SW480 (cell line): ENCODE data around the gene STARD13.

Experiments
- DNase-seq: peaks from one replicate; pipeline ENCODE4 v3.0.0-alpha.2; 2016; ENCODE audit warnings: low spot score

The STARD13 gene

DNA sequence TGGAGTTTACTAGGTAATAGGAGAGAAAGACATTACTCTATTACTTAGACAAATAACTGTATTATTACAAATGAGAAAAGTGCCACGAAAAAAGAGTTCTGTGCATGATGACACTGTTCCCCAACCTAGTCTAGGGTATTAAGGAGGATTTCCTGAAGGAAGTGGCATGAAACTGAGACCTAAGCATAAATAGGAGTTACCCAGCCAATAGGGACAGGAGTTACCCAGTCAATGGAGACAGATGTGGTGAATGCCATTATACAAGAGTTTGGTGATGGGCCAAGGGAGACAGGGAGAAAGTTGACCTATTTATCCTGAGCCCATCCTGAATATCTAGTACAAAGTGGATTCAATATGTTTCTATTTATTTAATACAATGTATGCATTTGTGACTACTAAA, 203.9 kb downstream of the STARD13 start:
- DNase-seq = no peak

DNA sequence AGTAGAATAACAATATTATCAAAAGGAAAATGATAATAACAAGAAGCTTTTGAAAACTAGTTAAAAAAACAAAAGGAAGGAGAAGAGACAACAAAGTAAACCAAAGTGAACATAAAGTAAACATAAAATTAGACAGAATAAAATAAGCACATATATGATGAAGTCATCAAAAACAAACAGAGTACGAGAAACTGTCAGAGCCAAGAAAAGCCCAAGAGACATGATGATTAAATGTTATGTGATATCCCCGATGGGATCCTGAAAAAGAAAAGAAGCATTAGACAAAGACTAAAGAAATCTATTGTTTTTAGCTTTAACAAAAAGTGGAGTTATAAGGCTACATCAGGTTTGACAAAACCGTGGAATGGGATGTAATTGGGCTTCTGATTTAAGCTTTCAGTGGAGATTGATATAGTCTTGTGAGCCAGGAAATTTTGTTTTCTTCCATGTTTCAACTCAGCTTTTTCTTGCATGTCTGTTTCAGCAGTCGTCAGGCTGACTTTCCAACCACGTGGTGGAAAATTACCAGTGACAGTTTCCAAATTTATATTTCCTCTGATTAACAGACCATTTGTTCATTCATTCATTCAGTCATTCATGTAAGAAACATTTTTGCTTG, 204.5 kb downstream of the STARD13 start:
- DNase-seq = no peak

DNA sequence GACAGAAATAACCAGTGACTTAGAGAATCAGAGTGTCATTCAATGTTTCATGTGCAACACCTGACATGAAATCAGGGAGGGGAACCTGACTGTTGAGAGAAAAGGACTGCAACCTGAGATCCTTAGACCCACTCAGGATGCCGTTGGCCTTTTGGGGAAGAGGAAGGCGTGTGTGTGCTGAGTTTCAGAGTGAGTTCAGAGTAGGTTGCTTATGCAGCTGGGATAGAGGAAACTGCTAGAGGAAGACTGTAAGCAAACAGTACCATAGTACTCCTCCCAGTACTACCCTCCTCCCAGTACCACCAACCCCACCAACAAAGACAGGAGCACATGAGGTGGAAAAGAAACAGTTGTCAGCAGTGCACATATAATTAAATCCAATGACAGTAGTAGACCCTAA, 205.6 kb downstream of the STARD13 start:
- DNase-seq = no peak

DNA sequence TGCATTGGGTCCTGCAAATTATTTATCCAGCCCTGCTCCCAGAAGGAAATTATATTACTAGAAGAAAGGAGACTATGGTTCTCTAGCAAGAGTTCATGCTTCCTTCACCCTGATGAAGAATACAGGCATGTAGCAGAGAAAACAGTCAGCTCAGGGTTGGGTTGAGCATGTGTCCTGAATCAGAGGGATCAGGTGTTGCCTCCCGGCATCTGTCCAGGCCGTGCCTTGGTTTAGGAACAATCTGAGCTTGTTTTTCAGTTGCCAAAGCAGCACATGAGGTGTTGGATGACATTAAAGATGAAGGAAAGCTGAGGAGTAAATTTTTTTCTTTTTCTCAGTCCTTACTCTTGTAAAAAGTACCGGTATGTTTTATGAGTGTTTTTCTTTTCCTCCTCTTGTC, 207.3 kb downstream of the STARD13 start:
- DNase-seq = no peak

DNA sequence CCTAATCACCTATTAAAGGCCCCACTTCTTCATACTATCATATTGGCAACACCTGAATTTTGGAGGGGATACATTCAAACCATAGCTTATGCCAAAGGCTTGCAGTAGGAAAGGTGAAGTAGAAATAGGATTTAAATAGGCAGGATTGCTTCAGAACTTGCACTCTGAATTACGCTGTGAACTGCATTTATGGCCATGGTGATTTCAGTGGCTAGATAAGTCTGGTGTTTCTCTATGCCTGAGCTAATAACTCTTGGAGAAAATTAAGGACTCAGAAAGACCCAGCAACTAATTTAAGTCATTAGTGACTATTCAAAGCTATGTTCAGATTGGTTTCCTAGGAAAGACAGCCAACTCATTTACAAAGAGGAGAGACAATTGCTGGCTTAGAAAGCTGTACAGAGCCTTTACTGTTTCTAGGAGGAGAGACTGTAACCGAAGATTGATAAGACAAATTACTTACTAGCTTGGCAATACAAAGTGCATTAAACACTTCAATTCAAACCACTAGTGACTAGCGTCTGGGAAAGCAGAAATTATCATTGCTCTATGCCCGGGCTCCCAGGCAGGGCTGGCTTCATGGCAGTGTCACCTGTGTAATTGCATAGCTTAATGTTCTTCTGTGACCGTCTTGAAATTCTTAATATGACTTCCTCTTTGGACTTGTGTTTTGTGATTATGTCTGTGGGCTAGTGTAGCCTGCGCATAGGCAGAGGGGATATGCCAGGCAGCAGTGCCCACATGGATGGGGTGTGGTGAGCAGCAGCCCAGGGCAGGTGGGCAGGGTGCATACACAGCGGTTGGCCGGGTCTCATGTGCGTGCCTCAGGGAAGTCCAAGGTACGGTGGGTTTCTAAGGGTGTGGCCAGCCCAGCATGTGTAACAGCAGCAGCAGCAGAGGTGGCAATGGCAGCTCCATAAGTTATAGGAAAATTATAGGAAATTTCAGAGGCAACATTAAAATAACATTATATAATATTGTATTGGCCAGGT, 209.3 kb downstream of the STARD13 start:
- no peak for DNase-seq

DNA sequence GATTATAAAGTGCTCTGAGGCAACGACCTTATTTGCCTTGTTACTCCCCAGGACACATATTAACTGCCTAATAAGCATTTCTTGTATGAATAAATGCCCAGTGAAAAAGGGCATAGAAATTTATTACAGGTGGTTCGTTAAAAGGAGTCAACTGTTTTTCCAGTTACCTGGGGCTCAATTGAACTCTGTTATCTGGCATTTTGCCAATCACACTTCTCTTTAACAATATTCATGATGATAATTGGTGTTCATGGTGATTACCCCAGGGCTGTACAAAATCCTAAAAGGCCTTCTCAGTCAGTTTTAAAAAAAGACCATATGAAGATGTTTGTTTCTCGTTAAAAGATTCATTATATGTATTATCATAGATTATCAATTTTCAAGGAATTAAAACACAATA, 212.2 kb downstream of the STARD13 start:
- DNase-seq = no peak

DNA sequence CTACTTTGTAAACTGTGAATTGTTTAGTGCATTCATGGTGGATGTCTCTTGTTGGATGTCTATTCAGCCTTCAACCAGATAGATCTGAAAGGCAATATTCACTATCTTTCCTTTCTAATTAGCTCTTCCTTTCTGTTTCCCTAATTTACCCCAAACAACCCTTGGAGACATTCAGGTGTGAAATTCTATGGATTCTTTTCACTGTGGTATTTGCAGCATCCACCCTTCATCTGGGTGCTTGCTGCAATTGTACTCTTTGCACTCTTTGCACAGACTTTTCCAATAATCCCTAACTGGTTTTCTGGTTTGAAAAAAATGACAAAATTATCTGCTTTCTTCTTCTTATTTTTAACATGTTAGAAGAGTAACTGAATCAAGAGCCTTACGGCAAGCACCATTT, 212.8 kb downstream of the STARD13 start:
- no peak for DNase-seq

DNA sequence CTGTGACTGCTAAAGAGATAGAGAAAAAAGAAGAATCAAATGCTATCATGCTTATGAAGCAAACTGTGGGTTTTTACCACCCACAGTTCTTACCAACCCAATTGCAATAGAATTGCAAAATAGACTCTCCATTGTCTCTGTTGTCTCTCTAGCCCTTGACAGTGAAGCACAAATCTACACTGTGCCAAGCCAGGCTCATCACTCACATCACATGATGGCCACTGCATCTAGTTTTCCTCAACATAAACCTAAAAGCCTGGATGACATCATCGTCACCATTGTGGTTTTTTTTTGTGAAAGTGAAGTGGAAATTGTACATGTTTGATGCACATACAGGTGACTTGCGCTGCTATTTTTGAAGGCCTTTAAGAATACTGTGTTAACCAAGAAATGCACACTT, 213.3 kb downstream of the STARD13 start:
- no peak for DNase-seq

DNA sequence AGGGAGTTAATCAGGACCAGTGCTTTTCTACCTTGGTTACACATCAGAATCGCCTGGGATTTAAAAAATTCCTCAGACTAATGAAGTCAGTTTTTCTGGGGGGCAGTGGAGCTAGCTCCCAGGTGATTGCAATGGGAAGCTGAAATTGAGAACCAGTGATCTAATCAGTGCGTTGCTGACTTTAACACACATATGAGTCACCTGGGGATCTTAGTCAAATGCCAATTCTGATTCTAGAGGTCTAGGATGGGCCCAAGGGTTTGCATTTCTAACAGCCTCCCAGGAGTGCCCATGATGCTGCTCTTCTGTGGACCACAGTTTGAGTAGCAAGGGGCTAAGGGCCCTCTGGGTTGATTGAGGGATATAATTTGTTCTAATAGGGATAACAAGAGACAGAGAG, 214.8 kb downstream of the STARD13 start:
- no peak for DNase-seq

DNA sequence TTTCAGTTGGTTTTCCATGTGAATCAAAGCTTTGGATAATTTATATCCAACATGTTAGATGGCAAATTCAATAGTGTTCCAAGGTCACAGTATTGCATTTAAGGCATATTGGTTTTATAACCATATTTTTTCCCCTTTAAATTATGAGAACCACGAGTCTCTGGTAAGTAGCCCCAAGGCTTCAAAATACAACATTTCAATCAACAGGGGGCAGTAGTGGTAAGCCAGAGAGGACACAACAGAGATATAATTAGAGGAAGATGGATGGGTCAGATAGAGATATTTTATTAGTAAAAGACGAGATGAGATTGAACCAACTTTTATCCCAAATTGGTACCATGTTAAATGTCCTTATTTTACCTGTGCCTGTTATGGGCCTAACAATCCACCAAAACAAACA, 216.2 kb downstream of the STARD13 start:
- no peak for DNase-seq

DNA sequence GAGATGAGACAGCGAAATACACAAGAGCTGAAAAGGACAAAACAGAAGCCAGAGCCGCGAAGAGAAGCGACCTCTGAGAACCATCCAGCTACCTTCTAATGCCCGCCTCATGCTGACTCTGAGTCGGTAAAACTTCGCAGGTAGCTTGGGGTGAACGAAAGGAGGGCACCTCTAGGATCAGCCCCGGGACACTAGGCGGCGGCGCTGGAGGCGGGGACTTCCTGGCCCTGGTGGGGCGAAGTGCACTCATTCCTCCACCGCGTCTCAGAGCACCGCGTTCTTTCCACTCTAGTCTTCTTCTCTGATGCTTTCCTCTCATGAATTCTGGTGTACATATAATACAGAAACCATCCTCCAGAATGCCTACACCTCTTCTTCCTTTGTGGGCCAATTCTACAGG, 219.2 kb downstream of the STARD13 start:
- no peak for DNase-seq

DNA sequence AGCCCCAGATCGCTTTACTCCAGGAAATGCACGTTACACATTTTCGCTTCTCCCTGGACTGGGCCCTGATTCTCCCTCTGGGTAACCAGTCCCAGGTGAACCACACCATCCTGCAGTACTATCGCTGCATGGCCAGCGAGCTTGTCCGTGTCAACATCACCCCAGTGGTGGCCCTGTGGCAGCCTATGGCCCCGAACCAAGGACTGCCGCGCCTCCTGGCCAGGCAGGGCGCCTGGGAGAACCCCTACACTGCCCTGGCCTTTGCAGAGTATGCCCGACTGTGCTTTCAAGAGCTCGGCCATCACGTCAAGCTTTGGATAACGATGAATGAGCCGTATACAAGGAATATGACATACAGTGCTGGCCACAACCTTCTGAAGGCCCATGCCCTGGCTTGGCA, 224.7 kb downstream of the STARD13 start:
- no peak for DNase-seq

DNA sequence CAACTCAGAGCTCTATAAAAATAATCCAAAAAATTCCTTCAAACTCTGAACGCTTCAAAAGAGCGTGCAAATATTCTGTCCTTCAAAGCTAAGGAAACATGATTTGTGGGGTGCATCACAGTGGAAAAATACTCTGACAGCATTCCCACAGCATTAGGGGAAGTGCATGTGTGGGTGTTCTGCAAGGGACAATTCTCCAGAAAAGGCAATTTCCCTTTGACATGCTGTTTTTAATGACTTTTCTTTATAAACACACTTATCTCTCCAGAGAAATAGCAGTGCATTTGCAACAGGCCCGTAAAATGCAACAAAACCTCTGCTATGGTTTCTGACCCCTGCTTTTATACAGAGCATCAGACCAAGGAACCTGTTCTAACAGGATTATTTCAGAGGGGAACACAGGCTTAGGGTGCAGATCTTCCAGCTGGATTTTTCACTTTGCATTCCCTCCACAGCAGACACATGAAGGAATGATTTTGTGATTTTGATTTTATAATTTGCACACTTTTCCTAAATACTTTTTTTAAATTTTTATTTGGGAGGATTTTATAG, 226.7 kb downstream of the STARD13 start:
- no peak for DNase-seq

DNA sequence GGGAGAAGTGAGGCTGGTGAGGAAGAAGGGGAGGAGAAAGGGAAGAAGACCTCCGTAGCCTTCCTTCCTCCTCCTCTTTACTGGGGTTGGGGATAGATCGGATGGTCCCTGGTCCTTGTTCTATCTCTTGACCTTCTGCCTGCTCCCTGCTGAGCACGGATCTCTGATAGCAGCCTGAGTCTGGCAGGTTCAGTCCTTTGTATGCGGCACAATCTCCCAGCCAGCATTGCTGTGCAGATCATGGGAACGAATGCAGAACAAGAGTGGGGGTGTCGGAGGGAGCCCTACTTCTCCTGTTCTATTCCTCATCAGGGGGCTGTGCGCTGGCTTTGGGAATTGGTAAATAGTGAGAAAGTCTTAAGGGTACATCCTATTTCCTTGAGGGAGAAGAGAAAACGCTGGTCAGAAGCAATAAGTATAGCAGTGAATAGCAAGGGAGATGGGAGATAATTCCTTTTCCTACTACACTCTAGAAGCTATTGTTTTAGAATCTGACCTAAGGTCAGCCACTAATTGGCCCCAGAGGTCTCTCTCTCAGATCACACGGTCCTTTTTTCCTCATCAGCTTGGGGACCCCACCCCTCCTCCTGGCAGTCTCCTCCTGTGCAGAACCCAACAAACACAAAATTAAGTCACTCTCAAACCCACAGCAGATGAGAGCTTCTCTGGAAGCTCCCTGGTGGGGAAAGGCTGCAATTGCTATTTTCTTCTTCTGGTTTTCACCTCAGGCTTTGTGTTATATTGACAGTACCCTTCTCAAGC, 228.4 kb downstream of the STARD13 start:
- peak; percentile 26 for DNase-seq

DNA sequence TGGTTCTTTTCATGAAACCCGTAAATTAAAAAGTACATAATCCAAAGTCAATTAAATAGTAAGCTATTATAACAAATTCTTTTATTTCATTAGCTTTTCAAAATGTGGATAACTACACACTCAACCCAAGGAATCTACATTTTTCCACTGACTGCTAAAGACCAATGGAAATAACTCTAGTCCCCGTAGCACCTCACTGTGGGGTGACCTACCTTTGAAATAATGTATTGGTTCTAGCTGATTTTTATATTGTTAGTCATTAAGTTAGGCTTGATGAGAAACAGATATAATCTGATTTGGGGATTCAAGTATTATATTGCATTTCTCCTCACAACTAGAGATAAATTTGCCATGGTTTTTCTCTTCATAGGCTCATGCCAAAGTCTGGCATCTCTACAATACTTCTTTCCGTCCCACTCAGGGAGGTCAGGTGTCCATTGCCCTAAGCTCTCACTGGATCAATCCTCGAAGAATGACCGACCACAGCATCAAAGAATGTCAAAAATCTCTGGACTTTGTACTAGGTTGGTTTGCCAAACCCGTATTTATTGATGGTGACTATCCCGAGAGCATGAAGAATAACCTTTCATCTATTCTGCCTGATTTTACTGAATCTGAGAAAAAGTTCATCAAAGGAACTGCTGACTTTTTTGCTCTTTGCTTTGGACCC, 232.0 kb downstream of the STARD13 start:
- DNase-seq = peak; percentile 43
